AG09319 (cell line): ENCODE measurements around the gene PYHIN1.

Experiments
- DNase-seq: peaks from one replicate; pipeline ENCODE4 v3.0.0-alpha.2; 2010; ENCODE audit warnings: low read depth; ENCODE audit errors: extremely low read depth
- CTCF ChIP-seq: IDR thresholded peaks from 2 replicates; pipeline ENCODE4 v1.5.1; 2011; ENCODE audit warnings: low read depth, mild to moderate bottlenecking, inconsistent platforms, low read length, moderate library complexity

The PYHIN1 gene

GRCh38 chr1:158931055-158931737 is at the start of gene PYHIN1:
PYHIN1 (plus strand) TSS chr1:158931552; CDS start chr1:158936911, 5,359 bp downstream.
- no peak for DNase-seq
- no peak for TF ChIP-seq CTCF

DNA sequence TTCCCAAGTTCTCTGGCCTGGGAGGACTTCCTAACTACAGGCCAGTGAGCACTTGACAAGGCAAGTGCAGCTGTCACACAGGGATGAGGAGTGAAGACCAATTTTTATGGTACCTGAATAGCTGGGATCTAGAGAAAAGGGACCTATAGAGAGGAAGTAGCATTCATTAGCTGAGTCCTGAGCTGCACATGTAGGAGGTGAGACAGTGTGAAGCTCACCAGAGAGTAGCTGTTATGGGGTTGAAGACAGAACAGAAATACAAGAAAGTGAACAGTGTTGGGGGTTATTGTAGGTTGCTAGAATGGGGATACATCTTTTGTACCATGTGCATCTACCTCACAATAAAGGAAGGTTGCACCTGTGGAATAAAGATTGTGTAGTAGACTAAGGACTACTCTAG is 37.7 kb upstream of the PYHIN1 start:
- no peak for DNase-seq
- no peak for TF ChIP-seq CTCF

DNA sequence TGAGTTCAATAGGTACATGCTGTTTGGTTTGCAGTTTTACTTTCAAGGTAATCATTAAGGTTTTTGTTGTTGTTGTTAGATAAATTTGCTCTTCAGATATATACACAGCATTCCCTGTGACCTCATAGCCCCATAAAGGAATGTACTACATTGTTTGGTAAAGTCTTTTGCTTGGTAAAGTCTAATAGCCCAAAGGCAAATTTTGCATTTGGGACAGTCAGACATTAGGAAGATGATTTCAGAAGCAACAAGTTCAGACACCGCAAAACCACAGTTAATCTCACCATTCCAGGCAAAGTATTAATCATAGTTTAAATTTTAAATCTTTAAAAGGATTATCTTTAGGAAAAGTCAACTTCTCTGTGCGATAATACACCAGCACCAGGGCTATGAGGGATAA is 32.6 kb upstream of the PYHIN1 start:
- no peak for DNase-seq
- no peak for TF ChIP-seq CTCF

- no peak for DNase-seq
- no peak for TF ChIP-seq CTCF
Measured at GRCh38 chr1:158901623-158902022, 29.7 kb upstream of the PYHIN1 start.

- no peak for DNase-seq
- TF ChIP-seq CTCF: no peak
Measured at GRCh38 chr1:158916085-158916484, 15.3 kb upstream of the PYHIN1 start.

DNA sequence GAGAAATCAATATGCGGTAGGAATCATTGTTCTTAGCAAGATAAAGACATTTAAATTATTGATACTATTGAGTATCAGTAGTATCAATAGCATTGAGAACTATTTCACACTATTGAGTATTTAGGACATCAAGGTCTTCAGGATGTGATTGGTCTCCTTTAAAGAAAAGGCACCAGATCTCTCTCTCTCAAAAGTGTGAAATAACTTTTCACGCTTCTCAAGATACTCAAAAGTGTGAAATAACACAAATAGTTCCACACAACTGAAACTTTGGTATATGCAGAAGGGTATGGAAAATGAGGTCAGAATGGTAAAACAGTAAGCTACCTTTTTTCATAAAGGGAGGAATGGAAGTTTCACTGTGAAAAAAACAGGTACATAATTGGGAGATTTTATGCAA is 6.7 kb upstream of the PYHIN1 start:
- TF ChIP-seq CTCF: no peak
- DNase-seq: no peak

DNA sequence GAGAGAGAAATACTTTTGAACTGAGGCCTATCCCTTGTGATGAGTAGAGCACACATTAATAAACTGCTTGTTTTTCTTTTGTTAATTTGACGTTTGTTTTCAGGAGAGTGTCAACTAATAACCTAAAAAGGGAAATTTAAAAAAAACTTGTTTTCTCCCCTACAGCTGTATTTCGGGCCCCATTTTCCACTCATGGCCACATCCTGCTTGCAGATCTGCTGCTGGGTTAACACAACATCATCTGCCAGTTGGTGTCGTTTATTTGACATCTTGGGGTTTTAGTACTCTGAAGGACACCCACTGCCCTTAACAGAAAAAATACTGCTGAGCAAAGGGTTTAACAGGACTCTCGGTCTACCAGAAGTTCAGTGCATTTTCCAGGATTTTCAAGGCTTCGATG is 848 bp upstream of the PYHIN1 start:
- no peak for DNase-seq

More for the DNA sequence above, 848 bp upstream of the PYHIN1 start:
- TF ChIP-seq CTCF: no peak
